Activated CD8-positive, alpha-beta T cell treated with anti-CD3 and anti-CD28 coated beads, Interleukin-2, amount 10 ng/mL, durations not matched to agents 7 days and 5 days (primary cell): ENCODE measurements around the gene VSTM2B. TPM values are rescaled to one million over a fixed set of nuclear protein-coding genes. Genes with fewer than 3 reads are reported as not detected.
"Not testable (repeated sequence)": the region's sequence is repeated elsewhere in the genome, so short reads cannot be mapped to it uniquely, and the experiment has no call there.

Experiments
- ATAC-seq: fragments of 150-1000 bp; cut with Tn5 transposase; one replicate; pipeline ENCODE4 v1.10.0; 2021; ENCODE audit warnings: moderate library complexity
- CTCF ChIA-PET: fragments of 350-600 bp; sonication (Branson Sonifier 250); formaldehyde crosslinking; loops from one replicate; lab custom pipeline; 2021; ENCODE audit warnings: antibody characterized with exemption; lab: Charles Lee
- POLR2A ChIA-PET: fragments of 350-600 bp; sonication (Branson Sonifier 250); formaldehyde crosslinking; loops from one replicate; lab custom pipeline; 2021; ENCODE audit warnings: antibody characterized with exemption; lab: Charles Lee
- DNase-seq: peaks from one replicate; pipeline ENCODE4 v3.0.0-alpha.2; 2020
- H3K27ac Mint-ChIP-seq: one replicate; pipeline ENCODE4 v1.8.0; 2021; ENCODE audit warnings: mild to moderate bottlenecking, mixed read lengths
- H3K27me3 Mint-ChIP-seq: one replicate; pipeline ENCODE4 v1.8.0; 2021; ENCODE audit warnings: low read depth, mixed read lengths
- H3K36me3 Mint-ChIP-seq: one replicate; pipeline ENCODE4 v1.8.0; 2021; ENCODE audit warnings: low read depth, mixed read lengths
- H3K4me1 Mint-ChIP-seq: one replicate; pipeline ENCODE4 v1.8.0; 2021; ENCODE audit warnings: low read depth, mixed read lengths
- H3K4me3 Mint-ChIP-seq: one replicate; pipeline ENCODE4 v1.8.0; 2021; ENCODE audit warnings: mild to moderate bottlenecking, mixed read lengths
- H3K9me3 Mint-ChIP-seq: one replicate; pipeline ENCODE4 v1.8.0; 2022; ENCODE audit warnings: mixed read lengths; ENCODE audit not compliant: insufficient read depth
- total RNA-seq, 2 experiments: library from RNA; stranded (reverse); gene quantifications; one replicate each; pipeline ENCODE4 v1.2.3, GENCODE V29; 2021

The VSTM2B gene
- total RNA-seq, 2 experiments from 2014 or later = not detected

DNA sequence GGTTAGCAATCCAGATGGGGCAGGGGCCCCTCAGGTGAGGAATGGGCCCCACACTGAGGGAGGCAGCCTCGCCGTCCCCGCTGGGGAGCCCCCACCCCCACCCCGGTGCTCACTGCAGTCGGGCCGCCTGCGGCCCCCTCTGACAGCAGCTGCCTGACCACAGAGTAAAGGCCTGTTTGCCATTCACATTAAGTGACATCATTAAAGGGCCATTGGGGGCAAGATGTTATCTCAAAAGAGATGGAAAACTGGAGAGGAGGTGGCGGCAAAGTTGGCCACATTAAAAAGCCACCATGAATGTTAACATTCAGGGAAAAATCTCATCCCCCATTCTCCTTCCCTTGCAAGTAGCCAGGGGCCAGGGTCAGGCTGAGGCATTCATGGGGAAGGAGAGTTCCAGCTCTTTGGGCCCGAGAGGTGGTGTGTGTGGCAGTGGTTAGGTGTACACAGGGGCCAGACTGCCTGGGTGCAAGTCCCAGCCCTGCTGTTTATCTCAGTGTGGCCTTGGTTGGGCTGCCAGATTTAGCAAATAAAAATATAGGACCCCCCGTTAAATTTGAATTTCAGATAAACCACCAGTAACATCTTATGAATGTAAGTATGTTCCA lies 20.9 kb downstream of the VSTM2B start:
- ATAC-seq (no peak), DNase-seq (no peak)
- Mint-ChIP-seq H3K27me3 (no peaks in the 10 kb centered on the region), H3K4me1 (no peaks in the 10 kb centered on the region), H3K4me3 (no peak overlapping the region), H3K36me3 (no peaks in the 10 kb centered on the region), H3K9me3 (no peaks in the 10 kb centered on the region), H3K27ac (no peak overlapping the region)
- CTCF ChIA-PET = no interaction called here
- POLR2A ChIA-PET = no interaction called here

GRCh38 chr19:29547361-29547960 lies 21.7 kb downstream of the VSTM2B start:
- Mint-ChIP-seq H3K27me3 (no peaks in the 10 kb centered on the region), H3K36me3 (no peaks in the 10 kb centered on the region), H3K27ac (no peak overlapping the region), H3K4me1 (no peaks in the 10 kb centered on the region), H3K4me3 (no peak overlapping the region), H3K9me3 (no peaks in the 10 kb centered on the region)
- POLR2A ChIA-PET = no interaction called here
- ATAC-seq = no peak
- no peak for DNase-seq
- CTCF ChIA-PET = no interaction called here

GRCh38 chr19:29547981-29548380 lies 22.2 kb downstream of the VSTM2B start:
- H3K4me1 Mint-ChIP-seq = no peaks in the 10 kb centered on the region

DNA sequence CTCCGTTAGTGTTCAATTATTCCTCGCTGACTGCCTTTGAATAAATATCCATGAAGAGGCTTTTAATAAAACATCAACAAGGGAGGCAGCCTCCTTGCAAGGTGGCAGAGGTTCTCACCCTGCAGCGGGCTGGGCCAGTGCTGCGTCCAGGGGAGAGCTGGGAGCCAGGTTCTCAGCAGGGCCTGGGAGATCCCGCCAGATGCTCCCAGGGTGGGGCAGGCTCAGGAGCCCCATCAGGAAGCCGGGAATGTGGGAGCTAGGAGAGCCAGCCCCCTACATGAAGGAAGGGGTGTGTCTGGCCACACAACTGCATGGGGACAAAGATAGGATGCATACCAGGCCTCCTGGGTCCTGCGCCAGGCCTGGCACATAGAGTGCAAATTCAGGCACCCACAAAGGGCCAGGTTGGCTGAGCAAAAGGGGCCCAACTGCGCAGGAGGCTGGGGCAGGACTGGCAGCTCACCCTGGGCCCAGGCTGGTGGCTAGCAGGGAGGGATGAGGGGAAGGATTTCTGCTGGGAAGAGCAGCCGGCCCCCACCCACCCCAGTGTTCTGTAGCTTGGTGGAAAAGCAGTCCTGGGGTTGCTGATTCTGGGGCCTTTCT lies 22.8 kb downstream of the VSTM2B start:
- ChIA-PET CTCF (no interaction called here), POLR2A (no interaction called here)
- Mint-ChIP-seq H3K9me3 (peaks cover 3% of the 10 kb centered on the region), H3K4me1 (no peaks in the 10 kb centered on the region), H3K36me3 (no peaks in the 10 kb centered on the region), H3K27ac (no peak overlapping the region), H3K27me3 (peaks cover 1% of the 10 kb centered on the region), H3K4me3 (no peak overlapping the region)
- DNase-seq (no peak), ATAC-seq (no peak)

More at GRCh38 chr19:29547981-29548380, 22.2 kb downstream of the VSTM2B start:
- ATAC-seq (no peak), DNase-seq (no peak)
- CTCF ChIA-PET = no interaction called here
- POLR2A ChIA-PET = no interaction called here
- H3K36me3 Mint-ChIP-seq = no peaks in the 10 kb centered on the region
- no peak overlapping the region for H3K27ac Mint-ChIP-seq
- no peaks in the 10 kb centered on the region for H3K9me3 Mint-ChIP-seq
- H3K4me3 Mint-ChIP-seq = no peak overlapping the region
- H3K27me3 Mint-ChIP-seq = no peaks in the 10 kb centered on the region

GRCh38 chr19:29549105-29550070 lies 23.6 kb downstream of the VSTM2B start:
- CTCF ChIA-PET = no interaction called here

DNA sequence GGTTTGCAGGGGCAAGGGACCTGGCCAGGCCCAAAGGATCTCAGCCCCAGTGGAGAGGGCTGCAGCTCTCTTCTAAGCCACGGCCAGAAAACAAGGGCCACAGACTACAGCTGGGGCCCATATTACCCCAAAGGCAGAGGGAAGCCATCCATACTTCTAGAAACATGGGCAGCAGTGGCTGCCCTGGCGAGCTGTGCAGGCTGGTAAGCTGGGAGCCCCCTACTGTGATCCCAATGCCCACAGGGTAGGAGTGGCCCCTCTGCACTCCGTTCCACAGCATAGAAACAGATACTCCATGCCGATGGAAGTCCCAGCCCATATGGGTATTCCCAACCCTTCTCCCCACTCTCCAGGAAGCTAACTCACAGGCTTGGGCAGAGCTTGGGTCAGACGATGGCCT lies 25.1 kb downstream of the VSTM2B start:
- no peaks in the 10 kb centered on the region for H3K36me3 Mint-ChIP-seq
- ChIA-PET CTCF (no interaction called here), POLR2A (no interaction called here)

More at GRCh38 chr19:29549105-29550070, 23.6 kb downstream of the VSTM2B start:
- H3K4me1 Mint-ChIP-seq = no peaks in the 10 kb centered on the region
- ATAC-seq (no peak), DNase-seq (no peak)
- POLR2A ChIA-PET = no interaction called here
- H3K4me3 Mint-ChIP-seq = no peak overlapping the region
- peaks cover 8% of the 10 kb centered on the region for H3K9me3 Mint-ChIP-seq
- no peaks in the 10 kb centered on the region for H3K36me3 Mint-ChIP-seq
- H3K27ac Mint-ChIP-seq = no peak overlapping the region
- H3K27me3 Mint-ChIP-seq = peaks cover 7% of the 10 kb centered on the region

GRCh38 chr19:29551774-29552173 lies 26.0 kb downstream of the VSTM2B start:
- no peak overlapping the region for H3K4me3 Mint-ChIP-seq
- H3K27me3 Mint-ChIP-seq = peaks cover 14% of the 10 kb centered on the region
- H3K4me1 Mint-ChIP-seq = no peaks in the 10 kb centered on the region
- no peak overlapping the region for H3K27ac Mint-ChIP-seq
- ATAC-seq = no peak
- no peaks in the 10 kb centered on the region for H3K36me3 Mint-ChIP-seq
- H3K9me3 Mint-ChIP-seq = peaks cover 8% of the 10 kb centered on the region
- ChIA-PET POLR2A (no interaction called here), CTCF (no interaction called here)
- DNase-seq = no peak

More for the DNA sequence above, 25.1 kb downstream of the VSTM2B start:
- ATAC-seq = no peak
- Mint-ChIP-seq H3K27me3 (peaks cover 14% of the 10 kb centered on the region), H3K27ac (no peak overlapping the region), H3K9me3 (peaks cover 8% of the 10 kb centered on the region), H3K4me1 (no peaks in the 10 kb centered on the region), H3K4me3 (no peak overlapping the region)
- DNase-seq = no peak

GRCh38 chr19:29552454-29553280 lies 26.9 kb downstream of the VSTM2B start:
- POLR2A ChIA-PET = no interaction called here
- no peak overlapping the region for H3K27ac Mint-ChIP-seq

DNA sequence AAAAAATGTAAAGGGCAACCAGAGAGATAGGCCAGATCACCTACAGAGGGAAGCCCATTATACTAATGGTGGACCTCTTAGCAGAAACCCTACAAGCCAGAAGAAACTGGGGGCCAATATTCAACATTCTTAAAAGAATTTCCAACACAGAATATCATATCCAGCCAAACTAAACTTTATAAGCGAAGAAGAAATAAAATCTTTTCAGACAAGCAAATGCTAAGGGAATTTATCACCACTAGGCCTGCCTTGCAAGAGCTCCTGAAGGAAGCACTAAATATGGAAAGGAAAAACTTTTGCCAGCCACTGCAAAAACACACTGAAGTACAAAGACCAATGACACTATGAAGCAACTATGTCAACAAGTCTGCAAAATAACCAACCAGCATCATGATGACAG lies 28.4 kb downstream of the VSTM2B start:
- ChIA-PET CTCF (no interaction called here), POLR2A (no interaction called here)
- Mint-ChIP-seq H3K27ac (no peak overlapping the region), H3K4me3 (no peak overlapping the region), H3K9me3 (peaks cover 11% of the 10 kb centered on the region), H3K27me3 (peaks cover 14% of the 10 kb centered on the region), H3K4me1 (no peaks in the 10 kb centered on the region), H3K36me3 (no peaks in the 10 kb centered on the region)
- ATAC-seq = no peak
- DNase-seq = no peak

More at GRCh38 chr19:29552454-29553280, 26.9 kb downstream of the VSTM2B start:
- CTCF ChIA-PET = no interaction called here
- Mint-ChIP-seq H3K36me3 (no peaks in the 10 kb centered on the region), H3K4me3 (no peak overlapping the region), H3K27me3 (peaks cover 14% of the 10 kb centered on the region), H3K9me3 (peaks cover 8% of the 10 kb centered on the region), H3K4me1 (no peaks in the 10 kb centered on the region)
- DNase-seq (no peak), ATAC-seq (no peak)

GRCh38 chr19:29559110-29559509 lies 33.3 kb downstream of the VSTM2B start:
- ATAC-seq, H3K4me1 Mint-ChIP-seq, H3K36me3 Mint-ChIP-seq, H3K4me3 Mint-ChIP-seq, H3K27ac Mint-ChIP-seq, CTCF ChIA-PET, DNase-seq, H3K27me3 Mint-ChIP-seq, POLR2A ChIA-PET: not testable (repeated sequence)
- H3K9me3 Mint-ChIP-seq = peaks cover 11% of the 10 kb centered on the region

- POLR2A ChIA-PET = no interaction called here
- CTCF ChIA-PET = no interaction called here
- H3K27ac Mint-ChIP-seq = no peak overlapping the region
- peaks cover 6% of the 10 kb centered on the region for H3K27me3 Mint-ChIP-seq
- peaks cover 11% of the 10 kb centered on the region for H3K9me3 Mint-ChIP-seq
- no peak overlapping the region for H3K4me3 Mint-ChIP-seq
- H3K36me3 Mint-ChIP-seq = no peaks in the 10 kb centered on the region
- peaks cover 2% of the 10 kb centered on the region for H3K4me1 Mint-ChIP-seq
- DNase-seq (no peak), ATAC-seq (no peak)
Observed at GRCh38 chr19:29559743-29560142, 33.9 kb downstream of the VSTM2B start.
